HuH-7 (cell line): ENCODE data around the gene NUB1.

ENCODE experiments used
- DNase-seq: peaks from one replicate; pipeline ENCODE4 v3.0.0; 2011; ENCODE audit warnings: low spot score

Gene NUB1

DNA sequence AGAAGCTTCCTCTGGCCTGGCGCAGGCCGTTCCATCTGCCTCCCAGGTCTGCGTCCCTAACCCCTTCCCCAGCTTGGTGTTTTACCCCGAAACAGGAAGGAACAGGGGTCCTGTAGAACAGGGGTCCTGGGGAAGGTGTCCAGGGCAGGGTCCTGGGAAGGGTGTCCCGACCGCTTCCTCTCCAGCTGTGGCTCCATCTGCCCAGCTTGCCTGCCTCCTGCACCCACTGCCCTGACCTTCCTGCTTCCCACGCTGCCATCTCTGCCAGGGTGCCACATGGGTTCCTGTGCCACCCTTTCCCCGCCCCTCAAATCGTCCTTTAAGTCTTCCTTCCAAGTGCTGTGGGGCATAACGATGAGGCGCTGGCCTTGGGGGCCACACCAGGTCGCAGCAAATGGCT is 35.8 kb downstream of the NUB1 start:
- DNase-seq: no peak

DNA sequence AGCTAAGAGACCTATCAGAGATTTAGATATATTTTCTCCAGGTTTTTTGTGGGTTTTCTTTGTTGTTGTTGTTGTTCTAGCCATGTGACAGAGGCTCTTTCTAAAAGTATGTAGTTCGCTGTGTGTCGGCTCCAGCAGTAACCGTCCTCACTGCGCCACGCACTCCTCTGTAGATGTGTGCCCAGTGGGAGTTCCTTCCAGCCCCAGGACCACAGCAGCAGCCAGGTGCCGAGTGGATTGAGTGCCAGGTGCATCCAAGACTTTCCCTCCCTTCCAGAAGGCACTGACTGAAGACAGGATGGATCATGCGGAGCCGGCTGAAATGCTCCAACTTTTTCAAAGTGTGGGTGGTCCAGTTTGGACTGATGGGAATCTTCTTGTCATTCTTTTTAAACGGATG is 36.4 kb downstream of the NUB1 start:
- peak; percentile 7 for DNase-seq

DNA sequence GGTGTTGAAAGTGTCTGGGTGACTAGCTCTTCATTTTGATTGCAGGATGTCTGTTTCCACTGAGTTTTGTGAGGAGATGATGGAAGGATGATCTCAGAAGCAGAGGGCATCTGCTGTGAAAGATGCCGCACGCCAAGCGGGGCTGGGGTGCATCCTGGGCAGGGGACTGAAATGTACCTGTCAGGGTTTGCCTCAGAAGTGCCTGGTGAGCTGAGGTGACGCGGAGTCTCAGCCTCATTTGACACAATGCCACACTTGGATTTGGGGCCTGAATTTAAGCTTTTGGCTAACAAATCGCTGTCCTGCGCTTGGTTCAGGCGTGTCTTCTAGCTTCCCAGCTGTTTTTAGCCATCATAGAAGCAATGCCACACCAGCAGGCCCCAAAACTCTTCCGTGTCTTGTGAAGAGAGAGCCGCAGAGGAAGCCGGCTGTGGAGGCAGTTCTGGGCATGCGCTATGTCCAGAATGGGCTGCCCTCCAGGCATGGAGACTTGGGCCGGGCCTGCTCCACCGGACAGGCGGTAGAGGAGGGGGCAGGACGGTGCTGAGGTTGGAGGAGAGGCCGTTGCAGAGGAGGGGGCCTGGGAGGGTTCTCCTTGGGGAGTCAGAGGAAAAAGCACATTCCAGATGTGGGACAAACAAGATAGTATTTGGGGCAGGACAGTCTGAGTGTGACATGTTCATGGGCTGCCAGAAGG is 37.0 kb downstream of the NUB1 start:
- no peak for DNase-seq

DNA sequence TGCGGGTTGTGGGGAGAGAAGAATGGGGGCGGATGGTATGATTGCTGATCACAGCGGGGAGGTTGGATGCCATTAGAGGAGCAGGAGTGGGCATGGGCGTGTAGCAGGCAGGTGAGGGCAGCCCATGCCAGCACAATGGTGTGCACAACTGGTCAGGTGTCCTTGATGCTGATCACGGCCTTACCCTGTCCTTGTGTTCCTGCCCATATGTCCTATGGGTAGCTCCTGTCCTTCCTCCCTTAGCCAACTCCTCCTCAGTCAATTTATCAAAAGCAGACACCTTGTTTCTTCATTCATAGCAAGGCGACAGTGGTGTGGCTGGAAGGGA is 37.5 kb downstream of the NUB1 start:
- peak; percentile 8 for DNase-seq

DNA sequence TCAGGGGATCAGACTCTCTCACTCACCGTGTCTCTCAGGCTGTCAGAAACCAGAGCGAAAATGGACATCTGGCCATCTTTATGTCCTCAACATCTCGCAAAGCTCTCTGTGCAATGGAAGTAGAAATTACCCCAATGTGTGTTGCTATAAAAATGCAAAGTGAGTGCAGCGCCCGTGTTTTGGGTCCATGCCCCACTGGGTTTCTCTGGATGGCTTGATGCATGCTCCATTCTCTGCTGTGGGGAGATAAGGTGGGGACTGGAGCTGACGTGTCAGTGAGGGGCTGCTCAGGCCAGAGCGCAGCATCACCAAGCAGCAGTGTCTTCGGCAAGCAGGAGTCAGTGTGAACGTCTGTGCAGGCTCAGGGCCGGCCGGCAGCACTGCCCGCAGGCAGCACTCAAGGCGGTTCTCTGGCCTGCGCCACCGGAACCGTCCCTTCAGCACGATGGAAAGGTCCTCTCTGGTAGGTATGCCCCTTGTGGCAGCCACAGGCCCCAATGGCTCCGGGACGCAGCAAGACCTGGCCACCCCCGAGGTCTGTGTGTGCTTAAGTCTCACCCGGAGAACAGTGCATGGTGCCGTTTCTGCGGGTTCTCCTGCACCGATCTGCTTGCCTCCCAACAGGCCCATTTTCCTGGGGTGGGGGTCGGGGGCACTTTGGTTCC is 38.1 kb downstream of the NUB1 start:
- no peak for DNase-seq

DNA sequence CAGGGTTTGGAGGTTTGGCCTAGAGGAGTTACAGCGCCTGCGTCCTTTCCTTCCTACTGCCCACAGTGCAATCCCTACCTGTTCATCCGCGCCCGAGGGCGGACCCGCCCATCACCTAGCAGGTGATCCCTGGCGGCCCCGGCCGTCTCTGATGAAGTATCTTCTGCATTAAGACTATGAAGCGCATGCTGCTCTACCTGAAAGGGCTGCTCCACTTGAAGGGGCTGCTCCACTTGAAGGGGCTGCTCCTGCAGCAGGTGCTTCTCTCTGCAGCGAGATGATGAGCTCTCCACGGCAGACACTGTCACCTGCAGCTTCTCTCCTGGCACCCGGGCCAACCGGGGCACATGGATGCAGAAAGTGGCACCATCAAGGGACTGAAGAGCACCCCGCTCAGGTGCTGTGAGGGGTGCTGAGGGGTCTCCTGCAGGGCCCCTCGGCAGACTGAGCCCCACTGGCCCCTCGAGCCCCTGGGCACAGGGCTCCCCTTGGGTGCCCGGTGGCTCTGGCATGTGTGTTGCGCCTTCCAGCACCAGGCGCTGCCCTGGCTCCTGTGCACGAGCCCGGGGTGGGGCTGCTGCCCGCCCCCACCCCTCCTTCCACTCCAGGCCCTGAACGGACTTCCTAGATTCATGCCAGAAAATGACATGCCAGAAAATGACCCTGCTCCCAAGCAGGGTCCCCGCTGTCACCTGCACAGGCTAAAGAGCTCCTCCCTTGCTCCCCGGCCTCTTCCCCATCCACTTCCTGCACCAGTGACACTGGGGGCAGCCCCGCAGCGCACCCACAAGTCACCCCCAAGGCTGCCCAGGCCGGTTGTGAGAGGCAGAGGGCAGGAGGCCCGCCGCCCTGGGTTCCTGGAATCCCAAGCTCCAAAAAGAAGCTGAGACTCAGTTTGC is 38.8 kb downstream of the NUB1 start:
- DNase-seq: no peak

DNA sequence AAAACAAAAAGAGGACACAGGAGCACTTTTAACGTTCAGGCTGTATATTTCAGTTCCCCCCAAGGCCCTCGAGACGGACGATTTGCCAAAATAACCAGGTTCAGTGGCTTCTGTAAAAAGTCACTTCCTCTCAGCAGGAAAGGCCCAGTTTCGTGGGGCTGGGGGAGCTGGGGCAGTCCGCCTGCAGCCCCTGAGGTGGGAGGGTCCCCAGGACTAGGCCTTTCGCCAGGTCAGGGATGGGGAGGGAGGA is 39.4 kb downstream of the NUB1 start:
- no peak for DNase-seq

DNA sequence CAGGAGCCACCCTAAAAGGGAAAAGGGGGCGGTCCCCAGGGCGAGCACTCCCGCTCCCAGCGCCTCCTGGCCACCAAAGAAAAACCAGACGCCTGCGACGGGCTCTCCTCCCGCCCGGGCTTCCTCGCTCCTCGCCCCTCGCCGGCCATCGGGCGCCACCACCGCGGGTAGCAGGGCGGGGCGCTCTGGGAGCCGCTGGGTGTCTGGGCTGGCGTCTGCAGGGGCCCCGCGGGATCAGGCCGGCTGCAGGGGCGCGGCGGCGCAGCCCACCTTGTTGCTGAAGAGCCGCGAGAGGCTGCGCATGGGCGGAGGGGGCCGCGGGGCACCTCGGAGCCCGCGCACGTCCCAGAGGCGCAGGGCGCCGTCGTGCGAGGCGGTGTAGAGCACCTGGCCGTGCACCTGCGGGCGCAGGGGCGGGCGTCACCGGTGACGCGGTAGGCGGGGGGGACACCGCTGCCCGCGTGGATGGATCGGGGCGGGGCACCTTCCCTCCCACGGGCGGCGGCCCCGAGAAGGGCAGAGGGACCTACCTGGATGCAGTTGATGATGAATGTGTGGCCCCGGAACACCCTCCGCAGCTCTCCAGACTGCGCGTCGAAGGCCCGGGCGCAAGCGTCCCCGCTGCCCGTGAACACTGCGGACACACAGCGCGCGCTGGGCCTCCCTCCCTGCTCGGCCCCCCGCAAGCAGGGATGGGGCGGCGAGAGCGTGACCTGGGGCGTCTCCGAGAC is 39.9 kb downstream of the NUB1 start:
- no peak for DNase-seq

DNA sequence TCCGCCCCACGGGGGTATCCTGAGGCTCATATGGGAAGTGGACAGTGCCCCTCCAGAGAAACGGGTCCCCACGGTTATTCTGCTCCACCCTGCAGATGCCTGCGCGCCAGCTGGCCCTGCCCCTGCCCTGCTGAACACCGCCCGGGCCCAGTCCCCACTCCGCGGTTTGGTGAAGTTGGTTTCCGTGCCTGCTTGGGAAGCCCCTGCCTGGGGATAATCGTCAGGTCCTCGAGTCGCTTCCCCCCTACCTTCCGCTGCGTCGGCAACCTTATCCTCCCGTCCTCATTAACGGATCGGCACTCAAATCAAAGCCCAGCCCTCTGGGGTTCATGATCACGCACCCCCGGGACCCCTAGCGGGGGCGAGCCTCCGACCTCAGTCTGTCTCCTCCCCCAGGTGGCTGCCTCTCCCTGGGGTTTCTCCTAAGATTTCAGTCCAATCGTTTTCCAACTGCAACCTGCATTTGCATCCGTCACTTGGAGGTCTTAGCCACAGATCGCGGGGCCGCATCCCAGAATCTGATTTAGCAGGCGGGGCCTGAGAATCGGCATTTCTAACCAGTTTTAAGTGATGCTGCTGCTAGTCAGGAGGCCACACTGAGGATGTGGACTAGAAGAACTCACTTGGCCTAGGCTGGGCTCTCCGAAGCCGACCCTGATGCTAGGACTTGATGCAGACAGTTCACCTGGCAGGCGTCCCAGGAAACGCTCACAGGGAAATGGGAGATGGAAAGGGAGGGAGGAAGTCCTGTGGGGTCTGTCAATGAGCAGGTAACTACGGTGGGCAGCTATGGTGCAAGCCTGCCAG is 40.7 kb downstream of the NUB1 start:
- DNase-seq: no peak

DNA sequence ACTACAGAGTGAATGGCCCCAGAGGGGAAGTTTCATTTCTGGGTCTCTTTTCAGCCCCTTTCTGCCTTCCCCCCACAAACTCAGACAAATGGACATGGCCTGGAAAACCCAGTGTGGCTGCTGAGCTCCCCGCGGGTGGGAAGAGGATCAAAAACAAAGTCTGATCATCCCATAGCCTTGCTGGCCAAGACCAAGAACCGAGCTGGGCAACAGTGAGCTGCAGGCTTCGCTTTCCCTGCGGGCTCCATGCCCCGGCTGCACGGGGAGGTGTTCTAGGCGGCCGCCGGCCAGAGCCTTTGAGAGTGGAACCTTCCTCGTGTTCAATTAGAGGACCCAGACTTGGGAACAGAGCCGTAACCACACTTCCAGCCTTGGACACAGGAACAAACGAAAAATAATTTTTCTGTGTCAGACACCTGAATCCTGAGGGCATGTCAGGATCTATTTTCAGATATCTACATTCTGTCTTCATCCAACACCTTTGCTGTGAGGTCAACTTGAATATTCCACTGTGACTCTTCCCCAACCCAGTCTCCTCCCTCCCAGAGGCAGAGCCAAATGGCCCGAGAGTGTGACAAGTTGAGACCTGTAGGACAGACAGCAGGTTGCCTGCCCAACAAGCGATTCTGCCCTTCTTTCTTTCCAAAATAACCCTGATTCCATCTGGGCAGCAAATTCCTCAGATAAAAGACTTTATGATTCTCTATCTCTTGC is 42.2 kb downstream of the NUB1 start:
- DNase-seq: no peak

DNA sequence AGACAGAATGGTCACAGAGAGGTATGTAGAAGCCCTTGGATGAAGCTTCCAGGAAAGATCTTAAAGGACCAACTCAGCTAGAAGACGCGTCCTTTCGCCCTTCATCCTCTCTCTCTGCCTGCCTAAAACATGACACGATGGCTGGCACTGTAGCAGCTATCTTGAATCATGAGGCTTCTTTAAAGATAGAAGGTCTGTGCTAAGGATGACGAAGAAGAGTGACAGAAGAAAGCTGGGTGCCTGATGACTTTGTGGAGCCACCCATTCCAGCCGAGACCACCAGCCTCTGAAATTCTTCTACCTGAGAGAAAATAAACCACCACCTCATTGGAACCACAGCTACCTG is 42.7 kb downstream of the NUB1 start:
- DNase-seq: no peak

DNA sequence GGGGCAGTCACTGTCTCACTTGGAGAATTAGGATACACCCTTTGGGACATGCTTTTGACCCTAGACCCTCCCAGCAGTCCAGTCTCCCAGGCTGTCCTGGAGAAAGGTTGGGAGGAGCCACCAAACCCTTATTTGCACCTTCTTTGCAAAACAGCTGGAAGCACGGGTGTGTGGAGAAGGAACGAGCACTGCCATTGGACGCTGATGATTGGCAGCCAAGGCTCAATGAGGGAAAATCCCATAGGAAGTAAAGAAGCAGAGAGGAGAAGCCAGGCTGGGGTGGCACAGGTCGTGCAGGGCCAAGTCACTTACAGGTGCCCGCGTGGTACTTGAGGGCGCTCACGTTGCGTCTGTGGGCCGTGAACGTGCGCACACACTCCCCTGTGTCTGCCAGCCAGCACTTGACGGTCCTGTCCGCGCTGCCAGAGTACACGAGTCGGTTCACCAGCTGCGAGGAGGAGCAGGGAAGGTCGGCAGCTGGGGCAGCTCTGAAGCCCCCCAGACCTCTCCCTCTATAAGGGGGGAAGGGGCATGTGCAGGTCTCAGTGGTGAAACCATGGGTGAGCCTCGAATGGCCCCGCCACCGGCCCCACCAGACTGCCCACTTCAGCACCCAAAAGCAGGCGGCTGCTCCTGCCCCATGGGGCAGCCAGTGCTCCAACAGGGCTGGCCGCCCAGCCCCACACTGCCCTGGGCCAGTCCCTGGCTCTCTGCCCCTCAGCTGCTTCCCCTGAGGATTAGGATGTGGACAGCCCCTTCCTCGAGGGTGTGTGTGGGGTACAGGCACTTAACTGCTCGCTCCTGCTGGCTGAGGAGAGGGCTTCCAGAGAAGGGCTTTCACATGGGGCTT is 43.4 kb downstream of the NUB1 start:
- no peak for DNase-seq

DNA sequence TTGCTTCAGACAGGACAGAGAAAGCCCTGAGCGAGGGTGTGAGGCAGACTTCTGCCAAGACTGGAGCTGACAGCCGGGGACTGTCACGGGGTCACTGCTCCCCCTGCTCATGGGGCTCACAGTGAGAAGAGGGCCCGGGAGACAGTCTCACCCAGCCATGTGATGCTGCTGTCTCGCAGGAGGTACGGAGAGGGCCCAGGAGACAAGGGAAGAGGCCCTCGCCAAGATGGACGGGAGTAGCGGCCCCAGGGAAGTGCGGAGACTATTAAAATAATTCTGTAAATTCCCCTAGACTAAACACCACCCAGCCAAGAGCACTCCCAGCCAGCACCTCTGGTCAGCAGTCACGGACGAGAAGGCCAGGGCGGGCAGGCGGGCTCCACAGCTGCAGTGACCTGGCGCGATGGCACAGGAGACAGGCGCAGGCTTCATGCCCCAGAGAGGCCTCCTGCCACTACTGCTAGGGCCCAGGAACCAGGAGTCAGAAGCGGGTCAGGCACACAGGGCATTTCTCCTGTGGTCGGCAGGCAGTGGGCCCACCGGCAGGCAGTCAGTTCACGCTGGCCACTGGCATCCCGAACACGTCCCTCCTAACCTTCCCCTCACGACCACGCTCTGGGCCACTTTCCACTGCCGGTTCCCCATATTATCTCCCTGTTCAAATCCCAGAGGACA is 44.2 kb downstream of the NUB1 start:
- DNase-seq: no peak

DNA sequence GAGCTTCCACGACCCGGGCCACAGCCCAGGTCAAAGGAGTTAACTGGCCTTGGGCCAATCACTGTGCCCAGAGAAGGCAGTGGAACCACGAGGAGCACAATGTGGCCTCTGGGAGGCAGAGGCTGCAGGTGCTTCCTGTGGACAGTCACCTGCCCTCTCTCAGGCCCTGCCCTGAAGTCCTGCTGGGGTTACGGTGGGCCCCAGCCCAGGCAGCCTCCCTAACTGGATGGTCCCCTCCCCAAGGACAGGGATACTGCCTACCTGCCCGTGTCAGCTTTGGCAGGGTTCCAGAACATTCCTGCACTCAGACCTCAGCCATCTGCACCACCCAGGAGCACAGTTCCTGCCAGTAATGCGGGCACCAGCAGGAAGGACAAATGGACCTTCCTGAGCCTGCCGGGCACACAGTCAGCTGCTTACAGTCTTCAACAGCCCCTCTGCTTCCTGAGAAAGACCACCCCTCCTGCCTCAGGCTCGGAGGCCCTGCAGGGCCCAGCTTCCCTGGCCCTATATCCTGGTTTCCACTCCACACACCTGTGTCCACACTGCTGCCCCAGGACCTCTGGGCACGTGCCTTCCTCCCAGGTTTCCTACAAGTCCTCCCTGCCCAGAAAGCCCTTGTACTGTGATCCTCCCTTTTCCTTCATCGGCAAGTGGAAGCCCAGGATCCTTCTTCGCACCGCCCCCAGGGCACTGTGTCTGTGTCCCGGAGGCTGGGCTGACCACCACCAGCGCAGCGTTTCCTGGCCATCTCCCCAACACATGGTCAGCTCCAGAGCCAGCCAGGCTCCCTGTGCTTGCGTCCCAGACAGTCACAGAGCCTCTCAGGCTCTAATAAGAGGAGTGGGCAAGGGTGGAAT is 44.9 kb downstream of the NUB1 start:
- DNase-seq: no peak

DNA sequence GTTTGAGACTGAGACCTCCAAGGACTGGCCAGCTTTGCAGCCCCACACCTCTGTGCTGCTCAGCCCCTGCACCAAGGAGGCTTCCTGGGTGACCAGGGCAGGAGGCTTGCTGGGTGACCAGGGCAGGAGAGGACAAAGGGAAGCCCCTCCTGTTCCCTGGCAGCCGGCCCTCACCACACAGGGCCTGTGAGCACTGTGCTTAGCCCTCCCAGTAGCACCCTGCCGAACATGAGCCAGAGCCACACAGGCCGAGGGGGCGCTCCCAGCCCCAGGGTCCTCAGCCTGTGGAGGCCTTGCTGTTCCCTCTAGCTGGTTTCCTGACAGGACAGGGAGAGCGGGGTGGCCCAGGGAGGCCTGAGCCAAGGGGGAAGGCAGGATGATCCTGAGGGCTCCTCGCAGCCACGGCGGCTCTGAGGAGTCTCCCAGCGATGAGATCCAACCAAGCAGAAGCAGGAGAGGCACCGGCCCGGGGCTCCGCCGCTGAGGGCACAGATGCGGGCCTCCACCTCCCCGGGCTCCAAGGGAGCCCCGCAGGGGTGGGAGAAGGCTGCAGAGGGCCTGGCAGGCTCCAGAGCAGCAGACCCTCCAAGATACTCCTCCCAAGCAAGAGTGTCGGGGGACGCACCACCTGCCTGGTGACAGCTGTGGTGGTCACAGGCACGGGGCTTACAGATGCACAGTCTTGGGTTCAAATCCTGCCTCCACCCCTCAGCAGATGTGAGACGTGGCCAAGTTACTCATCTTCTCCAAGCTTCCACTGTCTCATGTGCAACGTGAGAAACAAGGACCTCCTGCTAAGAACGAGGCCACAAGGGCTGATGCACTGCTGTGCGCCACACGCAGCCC is 45.8 kb downstream of the NUB1 start:
- no peak for DNase-seq

DNA sequence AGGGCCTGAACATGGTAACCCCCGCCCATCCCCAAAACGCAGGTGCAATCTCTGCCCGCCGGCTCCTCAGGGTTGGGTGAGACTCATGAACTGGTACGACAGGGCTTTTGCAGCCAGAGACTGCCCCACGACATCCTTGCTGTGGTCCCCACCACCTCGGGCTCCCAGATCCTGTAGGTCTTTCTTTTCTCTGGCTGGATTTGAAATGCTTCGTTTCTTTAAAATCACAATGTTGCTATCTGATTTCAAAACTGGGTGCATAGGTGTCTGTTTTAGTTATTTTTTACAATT is 46.3 kb downstream of the NUB1 start:
- DNase-seq: no peak

DNA sequence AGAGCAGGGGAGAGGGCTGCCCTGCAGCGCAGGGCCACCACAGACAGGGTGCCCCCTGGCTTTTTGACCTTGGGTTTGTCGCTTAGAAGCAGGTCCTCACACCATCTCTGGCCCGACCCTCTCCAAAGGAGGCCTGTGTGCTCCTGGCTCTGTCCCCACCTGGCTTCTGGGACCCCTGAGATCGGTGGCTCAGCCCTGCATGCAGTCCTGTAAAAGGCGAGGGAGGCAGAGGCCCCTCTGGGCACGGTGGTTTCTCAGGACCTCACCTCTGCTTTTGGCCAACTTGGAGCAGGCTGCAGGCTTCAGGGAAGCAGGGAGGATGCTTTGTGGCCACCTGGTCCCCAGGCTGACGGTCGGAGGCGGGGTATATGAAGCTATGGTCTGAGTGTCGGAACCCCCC is 46.8 kb downstream of the NUB1 start:
- no peak for DNase-seq

DNA sequence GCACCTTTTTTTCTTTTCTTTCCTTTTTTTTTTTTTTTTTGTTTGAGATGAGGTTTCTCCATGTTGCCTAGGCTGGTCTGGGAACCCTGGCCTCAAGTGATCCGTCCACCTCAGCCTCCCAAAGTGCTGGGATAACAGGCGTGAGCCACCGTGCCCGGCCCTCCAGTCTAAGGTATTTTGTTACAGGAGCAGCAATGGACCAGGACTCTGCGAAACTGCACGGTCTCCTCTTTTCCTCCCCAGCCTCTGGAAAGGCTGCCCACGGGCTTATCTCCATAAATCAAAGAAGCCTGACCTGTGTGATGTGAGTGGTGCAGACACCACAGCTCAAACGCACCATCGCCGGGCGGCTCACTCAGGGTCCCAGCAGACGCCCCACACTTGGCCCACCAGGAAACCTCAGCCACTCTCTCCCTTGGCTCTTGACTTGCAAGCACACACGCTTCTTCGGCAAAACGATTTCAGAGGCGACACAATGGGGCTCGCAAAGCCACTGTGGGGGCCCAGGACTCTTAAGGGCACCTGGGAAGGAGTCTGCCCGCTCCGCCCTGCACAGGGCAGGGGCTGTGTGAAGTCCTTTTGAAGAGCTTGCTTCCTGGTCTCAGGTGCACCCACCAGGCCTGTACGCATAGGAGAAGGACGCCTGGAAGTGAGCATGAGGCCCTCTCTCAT is 47.6 kb downstream of the NUB1 start:
- no peak for DNase-seq
